ENCODE measurements around the gene ARL17A. TPM values are rescaled to one million over a fixed set of nuclear protein-coding genes. Genes with fewer than 3 reads are reported as not detected.
"Not testable (repeated sequence)": the region's sequence is repeated elsewhere in the genome, so short reads cannot be mapped to it uniquely, and the experiment has no call there.

The ARL17A gene
- total and polyA plus RNA-seq, 2 of the 4 experiments (the other 2 are of a cell fraction), result 1.4 to 7.9 TPM

DNA sequence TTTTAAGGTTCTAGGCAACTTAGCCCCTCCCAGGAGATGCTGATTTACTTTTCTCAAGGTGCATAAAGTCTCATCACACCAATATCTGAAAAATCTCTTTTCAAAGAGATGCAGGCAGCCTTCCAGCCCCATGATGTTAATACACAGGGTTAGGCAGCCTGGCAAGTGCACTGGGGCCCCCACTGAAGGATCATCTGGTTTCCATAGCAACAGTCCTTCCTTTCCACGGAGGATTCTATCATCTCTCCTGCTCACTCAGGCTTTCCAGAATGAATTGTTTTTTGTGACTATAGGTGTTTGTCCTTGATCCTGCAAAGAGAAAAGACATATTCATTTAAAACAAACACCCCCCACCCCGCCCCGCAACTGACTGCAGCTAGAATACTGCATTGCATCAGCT, 6.0 kb upstream of the ARL17A start:
- H3K4ac ChIP-seq (ENCODE audit: low read depth, low read length); H3K27me3 ChIP-seq (ENCODE audit: control insufficient read depth, insufficient read depth, low read length); H2BK20ac ChIP-seq (ENCODE audit: low read depth, low read length); H3K14ac ChIP-seq (replicated peaks; ENCODE audit: low read depth, low read length); in situ Hi-C loops (cut with MboI; ENCODE audit: low sequenced_read_pairs); H3K18ac ChIP-seq (ENCODE audit: low read depth, low read length); DNase-seq; H3K36me3 ChIP-seq (ENCODE audit: control insufficient read depth, insufficient read depth, low read length); H2AK5ac ChIP-seq (ENCODE audit: low read depth, low read length); H4K91ac ChIP-seq (ENCODE audit: insufficient read depth, low read depth, low read length); POLR2A ChIA-PET (ENCODE audit: unreplicated experiment); H4K20me1 ChIP-seq (ENCODE audit: insufficient read depth, low read length); intact Hi-C loops (cut with micrococcal nuclease); H3K9ac ChIP-seq (ENCODE audit: low read depth, low read length); H3K9me1 ChIP-seq (ENCODE audit: insufficient read depth, low read length); H3K4me1 ChIP-seq (ENCODE audit: control insufficient read depth, insufficient read depth, low read length); H2AK9ac ChIP-seq (replicated peaks; ENCODE audit: low read depth, low read length, poor library complexity); H3K79me1 ChIP-seq (ENCODE audit: low read depth in 1 of 2, low read length in 2 of 2); BruUV-seq (replicated peaks); ATAC-seq (ENCODE audit: low read depth); H2BK15ac ChIP-seq (ENCODE audit: low read depth, low read length); CTCF ChIA-PET; H4K5ac ChIP-seq (ENCODE audit: low read depth, low read length); H2BK120ac ChIP-seq (ENCODE audit: low read depth, low read length); H3K9me3 ChIP-seq (ENCODE audit: control insufficient read depth, insufficient read depth, low read length); H4K8ac ChIP-seq (ENCODE audit: low read depth in 2 of 2, low read length in 2 of 2); H3K4me2 ChIP-seq (ENCODE audit: low read depth, low read length); H3K4me3 ChIP-seq (ENCODE audit: insufficient read depth, low read depth, low read length); H3K23ac ChIP-seq (ENCODE audit: low read depth, low read length); dilution Hi-C loops (cut with HindIII; ENCODE audit: low sequenced_read_pairs, unreplicated experiment); H3K56ac ChIP-seq (ENCODE audit: extremely low read depth, insufficient read depth, low read length); H2AFZ ChIP-seq (replicated peaks; ENCODE audit: low read length, poor library complexity); H2BK5ac ChIP-seq (ENCODE audit: low read depth, low read length, poor library complexity, severe bottlenecking); H3K27ac ChIP-seq (ENCODE audit: insufficient read depth, low read length): not testable (repeated sequence)
- no CpG with 5 or more reads among the region's 3 CpGs for WGBS, 2 experiments (ENCODE audit: extremely low coverage in 2 of 2, insufficient read length in 1 of 2)

DNA sequence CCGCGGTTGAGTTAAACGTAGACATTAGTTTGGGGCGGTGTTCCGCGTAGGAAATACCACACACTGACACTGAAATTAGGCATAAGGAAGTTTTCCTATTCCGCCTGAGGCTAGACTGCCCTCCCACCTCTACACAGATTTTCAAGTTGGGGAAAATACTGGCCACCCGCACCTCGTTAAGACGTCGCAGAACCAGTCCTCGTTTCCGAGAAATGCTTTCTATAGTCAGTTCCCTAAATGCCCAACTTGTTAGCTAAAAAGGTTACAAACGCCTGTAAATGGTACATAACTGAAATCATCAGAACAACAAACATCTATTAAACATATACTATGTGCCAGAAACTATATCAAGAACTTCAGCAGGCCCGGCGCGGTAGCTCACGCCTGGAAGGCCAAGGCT, 591 bp upstream of the ARL17A start:
- ATAC-seq (ENCODE audit: low read depth); H3K9me1 ChIP-seq (ENCODE audit: insufficient read depth, low read length); H3K36me3 ChIP-seq (ENCODE audit: control insufficient read depth, insufficient read depth, low read length); dilution Hi-C loops (cut with HindIII; ENCODE audit: low sequenced_read_pairs, unreplicated experiment); BruUV-seq (replicated peaks); H2BK15ac ChIP-seq (ENCODE audit: low read depth, low read length); H3K27ac ChIP-seq (ENCODE audit: insufficient read depth, low read length); H3K4ac ChIP-seq (ENCODE audit: low read depth, low read length); H3K27me3 ChIP-seq (ENCODE audit: control insufficient read depth, insufficient read depth, low read length); H2BK20ac ChIP-seq (ENCODE audit: low read depth, low read length); H3K56ac ChIP-seq (ENCODE audit: extremely low read depth, insufficient read depth, low read length); H3K14ac ChIP-seq (replicated peaks; ENCODE audit: low read depth, low read length); H3K9ac ChIP-seq (ENCODE audit: low read depth, low read length); CTCF ChIA-PET; H3K4me2 ChIP-seq (ENCODE audit: low read depth, low read length); H4K91ac ChIP-seq (ENCODE audit: insufficient read depth, low read depth, low read length); H2BK120ac ChIP-seq (ENCODE audit: low read depth, low read length); in situ Hi-C loops (cut with MboI; ENCODE audit: low sequenced_read_pairs); H3K9me3 ChIP-seq (ENCODE audit: control insufficient read depth, insufficient read depth, low read length); H2AK5ac ChIP-seq (ENCODE audit: low read depth, low read length); H3K23ac ChIP-seq (ENCODE audit: low read depth, low read length); H2AFZ ChIP-seq (replicated peaks; ENCODE audit: low read length, poor library complexity); H3K4me1 ChIP-seq (ENCODE audit: control insufficient read depth, insufficient read depth, low read length); POLR2A ChIA-PET (ENCODE audit: unreplicated experiment); H4K20me1 ChIP-seq (ENCODE audit: insufficient read depth, low read length); H2AK9ac ChIP-seq (replicated peaks; ENCODE audit: low read depth, low read length, poor library complexity); H2BK5ac ChIP-seq (ENCODE audit: low read depth, low read length, poor library complexity, severe bottlenecking); intact Hi-C loops (cut with micrococcal nuclease); H3K79me1 ChIP-seq (ENCODE audit: low read depth in 1 of 2, low read length in 2 of 2); H3K18ac ChIP-seq (ENCODE audit: low read depth, low read length); DNase-seq: not testable (repeated sequence)
- WGBS, 2 experiments (ENCODE audit: extremely low coverage in 2 of 2, insufficient read length in 1 of 2), result no CpG with 5 or more reads among the region's 18 CpGs
- Histone ChIP-seq H4K8ac (ENCODE audit: low read depth in 2 of 2, low read length in 2 of 2) (peak overlapping the region in 1 of 2 experiments; percentile 58; a peak in 1 of 4 replicates), H4K5ac (ENCODE audit: low read depth, low read length) (0 out of 2 replicates have a peak overlapping the region, but pooled peaks have one; percentile 56), H3K4me3 (ENCODE audit: insufficient read depth, low read depth, low read length) (peak overlapping the region; percentile 29; the same call in 1 of the 2 replicates)

All from IMR-90 (cell line).